ENCODE data around the gene ST6GALNAC1. TPM values are rescaled to one million over a fixed set of nuclear protein-coding genes. Genes with fewer than 3 reads are reported as not detected.

ST6GALNAC1 gene
- total and polyA plus RNA-seq, 2 of the 4 experiments (the other 2 are of a cell fraction): not detected

DNA sequence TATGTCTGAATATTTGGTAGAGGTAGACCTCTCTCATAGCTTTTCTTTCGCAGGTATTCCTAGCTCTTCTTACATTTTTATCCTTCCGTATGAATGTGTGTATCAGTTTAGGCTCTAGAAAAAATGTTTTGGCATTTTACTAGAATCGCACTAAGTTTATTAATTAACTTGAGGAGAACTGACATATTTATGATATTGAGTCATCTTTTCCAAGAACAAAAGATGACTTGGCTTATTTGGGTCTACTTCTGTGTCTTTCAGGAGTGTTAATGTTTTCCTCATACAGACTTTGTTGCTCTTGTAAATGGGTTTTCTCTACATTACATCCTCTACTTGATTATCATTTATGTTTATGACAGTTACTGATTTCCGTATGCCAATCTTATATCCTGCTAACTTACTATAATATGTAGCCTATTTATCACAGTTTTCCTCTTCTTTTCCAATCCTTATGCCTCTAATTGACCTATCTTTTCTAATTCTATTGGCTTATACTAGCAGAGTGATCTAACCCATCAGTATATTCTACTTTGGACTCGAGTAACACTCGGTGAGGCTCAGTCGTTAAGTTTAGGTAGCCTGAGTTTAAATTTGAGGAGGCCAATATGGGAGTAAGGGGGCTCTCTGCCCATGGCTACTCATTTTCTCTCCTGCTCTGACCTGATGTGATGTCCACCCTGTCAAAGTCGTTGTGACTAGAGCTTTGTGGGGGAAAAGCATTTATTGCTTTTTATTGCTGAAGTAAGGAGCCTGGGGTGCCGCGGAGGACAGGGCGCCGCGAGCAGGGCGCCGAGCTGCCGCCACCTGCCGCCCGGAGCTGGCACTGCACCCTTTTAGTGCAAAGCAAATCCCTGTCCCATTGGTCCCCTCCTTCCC lies 20.0 kb downstream of the ST6GALNAC1 start:
- H3K56ac ChIP-seq (ENCODE audit: extremely low read depth, insufficient read depth, low read length): no peak overlapping the region
- dilution Hi-C loops (cut with HindIII; ENCODE audit: low sequenced_read_pairs, unreplicated experiment) (no loop called here), in situ Hi-C loops (cut with MboI; ENCODE audit: low sequenced_read_pairs) (loop anchor here (5.0 kb wide), 1 partner anchor 101 kb away; no protein-coding TSS in a partner anchor), intact Hi-C loops (cut with micrococcal nuclease) (loop anchor here (1.0 to 5.0 kb wide), 4 partner anchors 61 to 161 kb away; no protein-coding TSS in a partner anchor)
- TF ChIP-seq MAFK (IDR thresholded peaks at IDR 0.05; ENCODE audit: low read depth, low read length) (0 out of 2 replicates have a peak, but pooled peaks have one; percentile 25), SMC3 (IDR thresholded peaks at IDR 0.05; ENCODE audit: low read depth, low read length) (peak; percentile 92), NFE2L2 (IDR thresholded peaks at IDR 0.05; ENCODE audit: low read depth, low read length) (peak; percentile 78), CEBPB (IDR thresholded peaks at IDR 0.05; ENCODE audit: low read depth, low read length) (no peak), FOS (IDR thresholded peaks at IDR 0.05; ENCODE audit: low read depth, low read length) (no peak), RAD21 (IDR thresholded peaks at IDR 0.05; ENCODE audit: low read length) (peak; percentile 92)
- TF ChIP-seq, protein P1, sequence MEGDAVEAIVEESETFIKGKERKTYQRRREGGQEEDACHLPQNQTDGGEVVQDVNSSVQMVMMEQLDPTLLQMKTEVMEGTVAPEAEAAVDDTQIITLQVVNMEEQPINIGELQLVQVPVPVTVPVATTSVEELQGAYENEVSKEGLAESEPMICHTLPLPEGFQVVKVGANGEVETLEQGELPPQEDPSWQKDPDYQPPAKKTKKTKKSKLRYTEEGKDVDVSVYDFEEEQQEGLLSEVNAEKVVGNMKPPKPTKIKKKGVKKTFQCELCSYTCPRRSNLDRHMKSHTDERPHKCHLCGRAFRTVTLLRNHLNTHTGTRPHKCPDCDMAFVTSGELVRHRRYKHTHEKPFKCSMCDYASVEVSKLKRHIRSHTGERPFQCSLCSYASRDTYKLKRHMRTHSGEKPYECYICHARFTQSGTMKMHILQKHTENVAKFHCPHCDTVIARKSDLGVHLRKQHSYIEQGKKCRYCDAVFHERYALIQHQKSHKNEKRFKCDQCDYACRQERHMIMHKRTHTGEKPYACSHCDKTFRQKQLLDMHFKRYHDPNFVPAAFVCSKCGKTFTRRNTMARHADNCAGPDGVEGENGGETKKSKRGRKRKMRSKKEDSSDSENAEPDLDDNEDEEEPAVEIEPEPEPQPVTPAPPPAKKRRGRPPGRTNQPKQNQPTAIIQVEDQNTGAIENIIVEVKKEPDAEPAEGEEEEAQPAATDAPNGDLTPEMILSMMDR (conservative IDR thresholded peaks at IDR 0.05; ENCODE audit: low read depth, low read length): peak; percentile 94
- no peaks in the 10 kb centered on the region for H4K20me1 ChIP-seq (ENCODE audit: insufficient read depth, low read length)
- H3K27ac ChIP-seq (ENCODE audit: insufficient read depth, low read length): no peak overlapping the region
- no peak overlapping the region; the same call in 2 of the 3 replicates for H2BK15ac ChIP-seq (ENCODE audit: low read depth, low read length)
- ATAC-seq (ENCODE audit: low read depth) (peak; percentile 100), DNase-seq (peak; percentile 60)
- H2BK20ac ChIP-seq (ENCODE audit: low read depth, low read length): peak overlapping the region; percentile 83; the same call in 1 of the 2 replicates
- peak overlapping the region; percentile 85 for H2AFZ ChIP-seq (replicated peaks; ENCODE audit: low read length, poor library complexity)
- H4K5ac ChIP-seq (ENCODE audit: low read depth, low read length): no peak overlapping the region
- peak overlapping the region in 1 of 2 experiments; percentile 82; a peak in 2 of 4 replicates for H4K8ac ChIP-seq (ENCODE audit: low read depth in 2 of 2, low read length in 2 of 2)
- no peaks in the 10 kb centered on the region for H3K9me1 ChIP-seq (ENCODE audit: insufficient read depth, low read length)
- H4K91ac ChIP-seq (ENCODE audit: insufficient read depth, low read depth, low read length): no peak overlapping the region
- no peaks in the 10 kb centered on the region for H3K36me3 ChIP-seq (ENCODE audit: control insufficient read depth, insufficient read depth, low read length)
- no peaks in the 10 kb centered on the region for H3K9me3 ChIP-seq (ENCODE audit: control insufficient read depth, insufficient read depth, low read length)
- peak overlapping the region; percentile 89; the same call in 1 of the 2 replicates for H3K23ac ChIP-seq (ENCODE audit: low read depth, low read length)
- H3K4me1 ChIP-seq (ENCODE audit: control insufficient read depth, insufficient read depth, low read length): peaks cover 2% of the 10 kb centered on the region; the same call in 1 of the 2 replicates
- H3K4me3 ChIP-seq (ENCODE audit: insufficient read depth, low read depth, low read length): no peak overlapping the region
- H2AK9ac ChIP-seq (replicated peaks; ENCODE audit: low read depth, low read length, poor library complexity): peak overlapping the region; percentile 91
- no peaks in the 10 kb centered on the region for H3K79me1 ChIP-seq (ENCODE audit: low read depth in 1 of 2, low read length in 2 of 2)
- no peak overlapping the region for H3K9ac ChIP-seq (ENCODE audit: low read depth, low read length)
- no CpG with 5 or more reads among the region's 18 CpGs for WGBS, 2 experiments (ENCODE audit: extremely low coverage in 2 of 2, insufficient read length in 1 of 2)
- ChIA-PET POLR2A (ENCODE audit: unreplicated experiment) (no interaction called here), CTCF (interaction anchor here (0.6 to 2.4 kb wide), 17 partner anchors 17 to 105 kb away, joined by 3 to 19 read pairs (median 5); partner anchors contain the start of gene ST6GALNAC1)
- no TSS peak for BruUV-seq (replicated peaks)
- H2AK5ac ChIP-seq (ENCODE audit: low read depth, low read length): no peak overlapping the region
- peaks cover 17% of the 10 kb centered on the region for H3K27me3 ChIP-seq (ENCODE audit: control insufficient read depth, insufficient read depth, low read length)
- H2BK120ac ChIP-seq (ENCODE audit: low read depth, low read length): peak overlapping the region; percentile 82
- H3K4ac ChIP-seq (ENCODE audit: low read depth, low read length): peak overlapping the region; percentile 68; the same call in 1 of the 2 replicates
- peak overlapping the region; percentile 89 for H3K4me2 ChIP-seq (ENCODE audit: low read depth, low read length)
- H3K18ac ChIP-seq (ENCODE audit: low read depth, low read length): peak overlapping the region; percentile 63
- H2BK5ac ChIP-seq (ENCODE audit: low read depth, low read length, poor library complexity, severe bottlenecking): no peak overlapping the region
- H3K14ac ChIP-seq (replicated peaks; ENCODE audit: low read depth, low read length): peak overlapping the region; percentile 85; the same call in 1 of the 2 replicates
